GM19238 (cell line): ENCODE results near the gene UTS2B.

Source experiments
- DNase-seq: peaks from one replicate; pipeline ENCODE4 v3.0.0; 2011; ENCODE audit warnings: low spot score; ENCODE audit not compliant: insufficient read length

Gene UTS2B

DNA sequence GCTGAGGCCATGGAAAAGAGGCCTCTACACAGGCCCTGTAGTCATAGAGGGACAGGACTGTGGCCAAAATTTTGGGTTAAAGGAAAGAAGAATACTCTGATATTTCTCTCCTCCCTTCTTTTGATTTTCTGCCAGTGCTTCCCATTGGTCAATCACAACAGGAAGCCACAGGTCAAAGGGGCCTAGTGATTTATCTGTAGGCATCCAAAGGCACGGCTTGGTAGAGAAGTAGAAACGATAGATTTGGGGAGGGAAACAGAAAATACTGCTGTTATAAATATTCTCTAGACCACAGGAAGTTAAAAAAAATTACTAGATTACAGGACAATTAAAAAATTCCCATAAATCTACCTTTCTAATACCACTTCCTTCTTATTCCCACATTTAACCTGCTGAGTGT lies 2.8 kb downstream of the UTS2B start:
- no peak for DNase-seq

GRCh38 chr3:191324936-191325335 lies 5.4 kb downstream of the UTS2B start:
- no peak for DNase-seq

DNA sequence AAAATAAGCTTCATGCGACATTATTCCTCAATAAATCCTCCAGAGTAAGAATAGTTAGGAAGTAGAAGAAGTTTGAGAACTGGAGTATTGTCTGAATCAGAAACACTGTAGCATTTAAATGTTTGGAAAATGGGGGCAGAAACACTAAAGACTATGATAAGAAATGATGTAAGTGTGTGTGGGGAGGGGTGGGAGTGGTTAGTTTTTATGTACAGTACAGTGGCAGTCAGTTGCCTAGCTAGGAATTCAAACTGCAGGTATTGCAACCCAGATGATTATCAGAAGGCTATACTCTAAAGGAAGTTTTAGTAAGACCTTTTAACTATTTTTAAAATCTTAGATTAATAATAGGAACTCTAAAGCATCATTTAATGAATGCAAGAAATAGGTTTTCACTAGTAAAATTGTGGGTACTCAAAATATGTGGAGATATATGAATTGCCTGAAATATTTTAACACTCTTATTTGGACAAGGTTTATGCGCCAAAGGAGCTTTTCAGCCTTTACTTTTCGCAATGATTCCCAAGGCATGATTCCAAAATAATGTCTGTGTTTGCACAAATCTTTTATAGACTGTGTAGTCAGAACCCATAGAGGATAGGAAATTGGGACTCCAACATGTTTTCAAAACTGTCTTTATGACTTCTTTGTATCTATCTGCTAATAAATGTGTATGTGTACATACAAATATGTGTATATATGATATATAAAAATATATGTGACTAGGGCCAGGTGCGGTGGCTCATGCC lies 9.1 kb downstream of the UTS2B start:
- no peak for DNase-seq

DNA sequence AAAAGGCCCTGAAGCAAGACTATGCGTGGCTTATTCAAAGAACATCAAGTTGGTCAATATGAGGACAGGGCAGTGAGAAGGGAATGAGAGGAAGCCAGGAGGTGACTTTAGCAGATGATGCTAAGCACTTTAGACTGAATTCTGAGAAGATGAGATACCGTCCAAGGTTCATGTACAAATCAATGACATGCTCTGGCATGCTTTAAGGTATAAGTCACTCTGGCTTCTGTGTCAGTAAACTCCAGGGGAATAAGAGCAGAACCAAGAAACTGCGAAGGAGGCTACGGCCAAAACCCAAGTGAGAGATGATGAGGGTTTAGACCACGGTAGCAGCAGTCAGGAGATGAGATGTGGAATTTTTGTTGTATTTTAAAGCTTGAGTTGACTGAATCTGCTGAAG lies 10.0 kb downstream of the UTS2B start:
- DNase-seq = no peak

DNA sequence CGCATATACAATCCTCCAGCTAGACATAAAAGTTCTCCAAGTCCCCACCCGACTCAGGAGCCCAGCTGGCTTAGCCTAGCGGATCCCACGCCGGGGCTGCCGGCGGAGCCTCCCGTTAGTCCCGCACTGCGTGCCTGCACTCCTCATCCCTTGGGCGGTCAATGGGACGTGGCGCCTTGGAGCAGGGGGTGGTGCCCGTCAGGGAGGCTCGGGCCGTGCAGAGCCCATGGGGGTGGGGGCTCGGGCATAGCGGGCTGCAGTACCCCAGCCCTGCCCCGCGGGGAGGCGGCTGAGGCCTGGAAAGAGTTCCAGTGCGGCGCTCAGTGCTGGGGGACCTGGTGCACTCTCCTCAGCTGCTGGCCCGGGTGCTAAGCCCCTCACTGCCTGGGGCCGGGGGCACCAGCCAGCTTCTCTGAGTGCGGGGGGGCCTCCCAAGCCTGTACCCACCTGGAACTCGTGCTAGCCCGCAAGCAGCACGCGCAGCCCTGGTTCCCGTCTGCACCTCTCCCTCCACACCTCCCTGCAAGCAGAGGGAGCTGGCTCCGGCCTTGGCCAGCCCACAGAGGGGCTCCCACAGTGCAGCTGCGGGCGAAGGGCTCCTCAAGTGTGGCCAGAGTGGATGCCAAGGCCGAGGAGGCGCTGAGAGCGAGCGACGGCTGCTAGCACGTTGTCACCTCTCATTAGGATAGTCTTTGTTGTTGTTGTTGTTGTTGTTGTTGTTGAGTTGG lies 13.3 kb downstream of the UTS2B start:
- DNase-seq = no peak

GRCh38 chr3:191314109-191314728 lies 16.1 kb downstream of the UTS2B start:
- no peak for DNase-seq

DNA sequence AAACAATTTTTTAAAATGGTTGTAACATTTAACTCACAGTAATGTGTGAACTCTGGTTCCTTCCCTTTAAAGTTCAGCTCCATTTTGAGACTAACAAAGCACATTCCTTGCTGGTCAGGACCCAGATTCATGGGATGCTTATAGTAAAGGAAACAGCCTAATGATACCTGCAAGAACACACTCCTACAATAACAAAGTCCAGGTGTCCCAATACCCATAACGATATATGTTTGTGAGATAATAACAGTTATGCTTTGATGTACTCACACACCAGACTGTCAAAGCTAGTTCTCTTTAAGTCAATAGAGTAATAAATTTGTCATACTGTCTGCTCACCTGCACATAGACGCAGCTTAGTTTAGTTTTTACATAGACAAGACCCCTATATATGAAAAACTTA lies 17.0 kb downstream of the UTS2B start:
- DNase-seq = no peak

- no peak for DNase-seq
Observed at GRCh38 chr3:191307341-191307740, 23.0 kb downstream of the UTS2B start.

DNA sequence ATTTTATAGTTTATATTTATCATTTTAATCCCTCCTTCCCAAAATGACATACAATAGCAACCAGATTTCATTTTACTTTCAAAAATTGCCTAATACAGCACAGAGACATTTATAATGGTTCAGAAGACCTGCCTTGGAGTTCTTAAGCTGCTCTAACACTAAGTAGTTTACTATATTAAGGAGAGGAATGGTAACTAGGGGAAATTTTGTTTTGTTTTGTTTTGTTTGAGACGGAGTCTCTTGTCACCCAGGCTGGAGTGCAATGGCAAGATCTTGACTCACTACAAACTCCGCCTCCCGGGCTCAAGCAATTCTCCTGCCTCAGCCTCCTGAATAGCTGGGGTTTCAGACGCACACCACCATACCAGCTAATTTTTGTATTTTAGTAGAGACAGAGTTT lies 23.9 kb downstream of the UTS2B start:
- no peak for DNase-seq

- DNase-seq = no peak
Observed at GRCh38 chr3:191303596-191303995, 26.7 kb downstream of the UTS2B start.

- no peak for DNase-seq
Observed at GRCh38 chr3:191302451-191302850, 27.9 kb downstream of the UTS2B start.

- no peak for DNase-seq
Observed at GRCh38 chr3:191301782-191302411, 28.4 kb downstream of the UTS2B start.

- DNase-seq = peak; percentile 24
Observed at GRCh38 chr3:191301017-191301416, 29.3 kb downstream of the UTS2B start.

- no peak for DNase-seq
Observed at GRCh38 chr3:191300422-191300821, 29.9 kb downstream of the UTS2B start.

- no peak for DNase-seq
Observed at GRCh38 chr3:191298846-191299245, 31.5 kb downstream of the UTS2B start.

DNA sequence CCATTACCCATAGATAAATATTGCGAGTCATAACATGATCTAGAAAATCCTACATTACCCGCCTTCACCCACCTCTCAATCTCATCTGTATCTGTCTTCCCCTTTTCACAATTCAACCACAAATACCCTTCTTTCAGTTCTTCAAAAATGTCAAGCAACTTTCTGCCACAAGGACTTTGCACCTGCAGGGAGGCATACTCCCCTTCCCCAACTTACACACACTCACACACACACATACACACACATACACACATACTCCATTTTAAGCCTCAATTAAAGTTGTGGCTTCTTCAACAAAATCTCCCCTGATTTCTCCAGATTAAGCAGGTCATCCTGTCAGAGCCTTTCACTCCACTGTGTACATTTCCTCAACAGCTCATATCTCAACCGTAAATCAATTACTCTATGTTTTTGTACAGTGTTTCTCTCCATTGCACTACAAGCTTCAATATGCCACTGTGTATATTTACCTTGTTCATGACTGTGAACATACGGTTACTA lies 34.2 kb downstream of the UTS2B start:
- DNase-seq = peak; percentile 15

DNA sequence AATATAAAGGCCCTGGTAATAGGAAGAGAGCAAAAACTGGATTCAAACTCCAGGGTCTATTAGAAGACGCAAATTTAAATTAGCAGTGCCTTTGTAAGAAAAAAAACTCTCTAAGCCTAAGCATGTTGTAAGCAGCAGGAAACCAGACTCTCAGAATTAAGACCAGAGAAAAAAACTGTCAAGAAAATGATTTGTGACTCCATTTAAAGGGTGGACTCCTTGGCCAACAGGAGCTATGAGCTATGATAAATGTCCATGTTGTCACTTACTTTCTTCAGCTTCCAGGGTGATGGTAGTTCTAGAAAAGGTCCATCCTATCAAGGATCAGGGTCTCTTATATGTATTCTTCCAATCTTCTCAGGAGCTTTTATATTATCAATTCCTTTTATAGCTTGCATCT lies 36.0 kb downstream of the UTS2B start:
- DNase-seq = no peak

DNA sequence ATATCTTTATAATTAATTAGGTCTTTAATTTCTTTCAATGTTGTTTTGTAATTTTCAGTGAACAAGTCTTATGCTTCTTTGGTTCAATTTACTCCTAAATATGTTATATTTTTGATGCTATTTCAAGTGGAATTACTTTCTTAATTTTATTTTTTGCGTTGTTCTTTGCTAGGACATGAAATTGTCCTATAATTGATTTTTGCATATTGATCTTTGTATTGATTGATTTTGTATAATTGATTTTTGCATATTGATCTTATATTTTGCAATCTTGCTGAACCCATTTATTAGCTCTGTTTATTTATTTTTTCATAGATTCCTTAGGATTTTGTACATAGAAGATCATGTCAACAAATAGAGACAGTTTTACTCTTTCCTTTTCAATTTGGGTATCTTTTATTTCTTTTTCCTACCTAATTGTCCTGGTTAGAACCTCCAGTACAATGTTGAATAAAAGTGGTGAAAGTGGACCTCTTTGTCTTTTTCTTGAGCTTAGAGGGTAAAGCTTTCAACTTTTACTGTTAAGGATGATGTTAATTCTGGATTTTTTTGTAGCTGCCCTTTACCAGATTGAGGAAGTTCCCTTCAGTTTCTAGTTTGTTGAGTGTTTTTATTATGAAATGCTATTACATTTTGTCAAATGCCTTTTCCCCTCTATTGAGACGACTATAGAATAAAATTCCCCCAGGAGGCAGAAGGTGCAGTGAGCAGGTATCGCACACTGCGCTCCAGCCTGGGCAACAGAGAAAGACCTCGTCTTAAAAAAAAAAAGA lies 37.9 kb downstream of the UTS2B start:
- DNase-seq = no peak

DNA sequence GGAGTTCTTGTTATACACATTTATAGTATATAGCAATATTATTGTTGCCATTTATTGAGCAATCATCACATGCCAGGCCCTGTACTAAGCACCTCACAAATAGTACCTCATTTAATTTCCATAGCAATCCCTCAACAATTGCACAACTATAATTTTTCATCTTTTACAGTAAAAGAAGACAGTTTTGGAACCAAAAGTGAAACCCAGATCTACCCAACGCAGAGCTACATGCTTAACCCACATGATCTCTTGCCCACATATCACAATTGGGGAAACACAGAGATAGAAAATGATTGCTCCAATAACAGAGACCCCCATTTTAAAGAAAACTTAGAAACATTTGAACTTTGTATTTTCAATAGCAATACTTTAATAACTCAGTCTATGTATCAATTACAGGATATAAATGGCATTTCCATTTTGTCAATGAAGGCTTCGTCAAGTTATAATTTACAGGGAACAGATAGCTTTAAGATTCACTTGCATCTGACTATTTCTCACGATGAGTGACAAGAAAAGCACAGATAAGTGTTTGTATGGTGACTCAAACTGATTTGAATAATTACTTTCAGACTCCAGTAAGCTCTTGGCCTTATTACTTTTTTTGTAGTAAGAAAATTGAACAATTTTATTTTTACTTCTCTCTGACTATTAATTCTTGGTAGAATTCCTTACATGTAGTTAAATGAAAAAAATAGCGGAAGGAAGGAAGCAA lies 39.9 kb downstream of the UTS2B start:
- no peak for DNase-seq

DNA sequence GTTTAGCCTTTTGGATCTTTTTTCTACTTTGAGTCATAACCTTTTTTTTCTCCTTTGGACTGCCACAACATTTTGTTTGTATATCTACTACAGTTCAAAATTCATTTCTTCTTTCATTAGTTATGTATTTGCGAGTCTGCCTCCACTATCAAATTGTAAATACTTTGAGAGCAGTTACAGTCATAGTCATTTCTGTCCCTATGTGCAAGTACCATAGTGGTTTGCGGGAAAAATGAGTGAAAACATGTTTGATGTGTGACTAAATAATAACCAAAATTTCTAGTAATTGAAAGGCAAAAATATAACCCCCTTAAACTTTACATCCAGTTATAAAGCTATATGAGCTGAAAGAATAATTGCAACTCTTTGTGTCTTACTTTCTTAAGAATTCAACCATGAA lies 46.9 kb downstream of the UTS2B start:
- no peak for DNase-seq
